ENCODE results near the gene ITIH5.

DNA sequence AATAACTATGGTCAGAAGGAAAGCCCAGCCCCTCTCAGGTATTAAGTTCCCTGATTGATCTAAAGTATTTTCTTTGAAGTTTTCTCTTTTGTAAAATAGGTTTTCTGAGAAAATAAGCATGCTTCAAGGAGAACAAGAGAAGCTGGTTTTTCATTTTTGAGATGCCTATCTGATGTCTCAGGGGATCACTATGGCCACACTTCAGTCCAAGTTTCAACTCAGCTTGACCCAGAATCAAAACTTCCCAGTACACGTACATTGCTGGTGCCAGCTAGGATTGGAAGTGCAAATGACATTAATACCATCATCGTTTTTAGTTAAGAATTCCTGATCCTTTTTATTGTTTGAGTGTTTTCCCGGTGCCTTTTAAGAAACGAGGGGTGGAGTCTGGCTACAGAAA is 7.2 kb downstream of the ITIH5 start:
- TF ChIP-seq POLR2A (IDR thresholded peaks at IDR 0.05; ENCODE audit: low read length) (no peak), GATA1 (IDR thresholded peaks at IDR 0.05; ENCODE audit: low read depth, low read length) (no peak)
